ENCODE data around the gene SMIM9. TPM values are rescaled to one million over a fixed set of nuclear protein-coding genes. Genes with fewer than 3 reads are reported as not detected.
"Not testable (repeated sequence)": the region's sequence is repeated elsewhere in the genome, so short reads cannot be mapped to it uniquely, and the experiment has no call there.

The SMIM9 gene
- polyA plus RNA-seq, 1 experiment = not detected

DNA sequence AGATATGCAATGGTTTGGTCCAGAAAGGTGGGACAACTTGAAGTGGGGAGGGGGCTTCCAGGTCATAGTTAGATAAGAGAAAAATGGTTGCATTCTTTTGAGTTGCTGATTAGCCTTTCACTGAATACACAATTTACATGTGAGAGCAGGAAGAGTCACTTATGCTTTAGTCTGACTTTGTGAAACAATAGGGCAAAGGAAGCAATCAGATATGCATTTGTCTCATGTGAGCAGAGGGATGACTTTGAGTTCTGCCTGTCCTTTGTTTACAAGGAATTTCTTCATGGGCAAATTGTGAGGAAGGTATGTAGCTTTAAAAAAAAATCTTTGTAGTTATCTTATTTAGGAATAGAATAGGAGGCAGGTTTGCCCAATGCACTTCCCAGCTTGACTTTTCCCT is 12.9 kb downstream of the SMIM9 start:
- Histone ChIP-seq H3K4me3 (ENCODE audit: low read depth, low read length) (no peak overlapping the region), H3K27me3 (ENCODE audit: control insufficient read depth, insufficient read depth, low read length) (no peaks in the 10 kb centered on the region), H3K27ac (ENCODE audit: low read depth, low read length) (no peak overlapping the region), H3K9me3 (ENCODE audit: control insufficient read depth, insufficient read depth, low read length) (peaks cover 3% of the 10 kb centered on the region; the same call in 1 of the 2 replicates)
- DNase-seq (ENCODE audit: low read depth, low spot score) = no peak
- TF ChIP-seq, protein P1, sequence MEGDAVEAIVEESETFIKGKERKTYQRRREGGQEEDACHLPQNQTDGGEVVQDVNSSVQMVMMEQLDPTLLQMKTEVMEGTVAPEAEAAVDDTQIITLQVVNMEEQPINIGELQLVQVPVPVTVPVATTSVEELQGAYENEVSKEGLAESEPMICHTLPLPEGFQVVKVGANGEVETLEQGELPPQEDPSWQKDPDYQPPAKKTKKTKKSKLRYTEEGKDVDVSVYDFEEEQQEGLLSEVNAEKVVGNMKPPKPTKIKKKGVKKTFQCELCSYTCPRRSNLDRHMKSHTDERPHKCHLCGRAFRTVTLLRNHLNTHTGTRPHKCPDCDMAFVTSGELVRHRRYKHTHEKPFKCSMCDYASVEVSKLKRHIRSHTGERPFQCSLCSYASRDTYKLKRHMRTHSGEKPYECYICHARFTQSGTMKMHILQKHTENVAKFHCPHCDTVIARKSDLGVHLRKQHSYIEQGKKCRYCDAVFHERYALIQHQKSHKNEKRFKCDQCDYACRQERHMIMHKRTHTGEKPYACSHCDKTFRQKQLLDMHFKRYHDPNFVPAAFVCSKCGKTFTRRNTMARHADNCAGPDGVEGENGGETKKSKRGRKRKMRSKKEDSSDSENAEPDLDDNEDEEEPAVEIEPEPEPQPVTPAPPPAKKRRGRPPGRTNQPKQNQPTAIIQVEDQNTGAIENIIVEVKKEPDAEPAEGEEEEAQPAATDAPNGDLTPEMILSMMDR (IDR thresholded peaks at IDR 0.05; ENCODE audit: low read depth, low read length) = no peak
- CTCF ChIA-PET = no interaction called here
- POLR2A ChIA-PET = no interaction called here

DNA sequence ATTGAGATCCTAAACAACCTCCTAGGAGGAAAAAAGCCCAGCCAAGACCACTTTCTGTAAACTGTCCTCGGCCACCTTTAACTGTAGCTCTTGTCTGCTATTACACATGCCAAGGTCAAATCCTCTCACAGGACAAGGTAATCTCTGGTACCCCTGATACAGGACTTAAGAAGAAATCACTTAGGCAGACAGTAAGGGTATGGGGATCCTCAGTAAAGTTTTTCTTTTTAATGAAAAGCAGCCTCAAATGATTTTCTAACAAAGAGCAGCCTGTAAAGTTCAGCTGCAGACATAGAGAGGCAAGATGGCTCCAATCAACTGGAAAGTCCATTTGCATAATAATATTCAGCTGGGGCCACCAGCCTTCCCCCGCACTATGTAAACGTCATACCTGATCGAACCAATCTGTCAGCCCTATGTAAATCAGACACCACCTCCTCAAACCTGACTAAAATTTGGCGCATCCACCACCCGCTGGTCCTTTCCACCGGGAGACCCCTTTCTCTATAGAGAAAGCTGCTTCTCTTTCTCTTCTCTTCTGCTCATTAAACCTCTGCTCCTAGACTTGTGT is 14.6 kb downstream of the SMIM9 start:
- CTCF ChIA-PET = no interaction called here
- DNase-seq (ENCODE audit: low read depth, low spot score) = no peak
- H3K27me3 ChIP-seq (ENCODE audit: control insufficient read depth, insufficient read depth, low read length) = no peaks in the 10 kb centered on the region
- TF ChIP-seq, protein P1 (IDR thresholded peaks at IDR 0.05; ENCODE audit: low read depth, low read length) = no peak
- no peak overlapping the region for H3K27ac ChIP-seq (ENCODE audit: low read depth, low read length)
- POLR2A ChIA-PET = interaction anchor here (0.7 kb wide), 1 partner anchor 33 kb away, joined by 3 read pairs; no protein-coding TSS in a partner anchor
- peaks cover 3% of the 10 kb centered on the region; the same call in 1 of the 2 replicates for H3K9me3 ChIP-seq (ENCODE audit: control insufficient read depth, insufficient read depth, low read length)
- H3K4me3 ChIP-seq (ENCODE audit: low read depth, low read length) = no peak overlapping the region

DNA sequence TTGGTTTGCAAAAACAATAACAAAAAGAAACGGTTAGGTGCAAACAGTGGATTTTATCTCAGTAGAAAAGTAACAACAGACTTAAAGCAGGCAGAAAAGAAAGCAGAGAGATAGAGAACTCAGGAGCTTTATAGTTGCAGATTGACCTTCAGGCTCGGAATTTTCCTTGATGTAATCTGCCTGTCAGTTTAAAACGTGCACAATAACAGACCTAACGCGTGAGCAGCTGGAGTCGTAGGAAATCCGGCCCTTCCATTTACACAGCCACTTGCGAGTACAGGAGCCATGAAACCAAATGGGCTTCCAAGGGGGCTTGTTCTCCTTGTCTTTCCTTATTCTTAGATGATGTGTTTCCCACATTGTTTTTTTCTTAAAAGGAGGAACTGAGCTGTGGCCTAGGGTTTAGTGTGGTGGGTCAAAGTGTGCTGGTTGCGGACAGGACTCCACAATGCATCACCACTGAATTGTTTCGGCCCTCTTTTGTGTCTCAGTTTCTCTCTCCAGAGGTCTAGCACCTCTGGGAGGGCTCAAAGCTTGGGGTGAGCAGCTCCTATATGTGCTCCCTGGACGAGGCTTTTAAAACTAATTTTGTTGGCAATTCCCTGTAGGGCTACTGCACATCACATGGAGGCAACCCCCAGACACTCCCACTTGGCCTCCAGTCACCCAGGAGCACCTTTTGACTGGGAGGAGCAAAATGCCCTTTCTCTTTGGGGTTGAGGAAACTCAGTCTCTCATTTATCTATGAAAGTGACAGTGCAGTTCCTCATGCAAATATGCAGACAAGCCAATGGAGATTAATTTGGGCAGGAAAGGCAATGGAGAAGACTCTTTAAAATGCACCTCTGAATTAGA is 15.3 kb downstream of the SMIM9 start:
- Histone ChIP-seq H3K27ac (ENCODE audit: low read depth, low read length) (no peak overlapping the region), H3K9me3 (ENCODE audit: control insufficient read depth, insufficient read depth, low read length) (peaks cover 3% of the 10 kb centered on the region; the same call in 1 of the 2 replicates), H3K27me3 (ENCODE audit: control insufficient read depth, insufficient read depth, low read length) (no peaks in the 10 kb centered on the region), H3K4me3 (ENCODE audit: low read depth, low read length) (no peak overlapping the region)
- POLR2A ChIA-PET = interaction anchor here (0.7 kb wide), 1 partner anchor 32 kb away, joined by 3 read pairs; no protein-coding TSS in a partner anchor
- TF ChIP-seq, protein P1 (IDR thresholded peaks at IDR 0.05; ENCODE audit: low read depth, low read length) = no peak
- no peak for DNase-seq (ENCODE audit: low read depth, low spot score)
- CTCF ChIA-PET = interaction anchor here (0.7 kb wide), 1 partner anchor 580 kb away, joined by 3 read pairs; no protein-coding TSS in a partner anchor

DNA sequence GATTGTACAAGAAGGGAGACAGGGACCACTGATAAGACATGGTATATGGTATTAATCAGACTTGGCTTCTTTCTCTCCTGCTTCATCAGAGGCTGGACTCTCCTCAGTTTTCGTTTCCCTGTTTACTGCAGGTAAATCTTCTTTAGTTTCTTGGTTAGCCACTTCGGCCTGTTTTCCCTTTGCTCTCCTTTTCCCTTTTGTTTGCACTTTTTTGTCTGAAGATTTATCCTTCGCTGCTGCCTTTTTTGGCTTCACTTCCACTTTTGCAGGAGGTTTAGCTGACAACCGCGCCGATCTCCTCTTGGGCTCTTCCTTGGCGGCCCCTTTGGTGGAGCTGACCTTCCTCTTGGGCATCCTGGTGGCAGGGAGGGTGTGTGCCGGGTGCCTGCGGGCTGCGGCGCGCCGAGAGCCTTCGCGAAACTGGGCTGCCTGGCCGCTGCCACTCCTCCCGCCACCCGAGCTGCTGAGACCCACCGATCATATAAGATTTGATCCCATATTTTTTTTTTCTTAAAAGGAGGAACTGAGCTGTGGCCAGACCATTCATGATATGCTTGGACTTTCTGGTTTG is 17.3 kb downstream of the SMIM9 start:
- H3K4me3 ChIP-seq (ENCODE audit: low read depth, low read length); CTCF ChIA-PET; POLR2A ChIA-PET; DNase-seq (ENCODE audit: low read depth, low spot score); H3K27me3 ChIP-seq (ENCODE audit: control insufficient read depth, insufficient read depth, low read length); H3K27ac ChIP-seq (ENCODE audit: low read depth, low read length); H3K9me3 ChIP-seq (ENCODE audit: control insufficient read depth, insufficient read depth, low read length): not testable (repeated sequence)

DNA sequence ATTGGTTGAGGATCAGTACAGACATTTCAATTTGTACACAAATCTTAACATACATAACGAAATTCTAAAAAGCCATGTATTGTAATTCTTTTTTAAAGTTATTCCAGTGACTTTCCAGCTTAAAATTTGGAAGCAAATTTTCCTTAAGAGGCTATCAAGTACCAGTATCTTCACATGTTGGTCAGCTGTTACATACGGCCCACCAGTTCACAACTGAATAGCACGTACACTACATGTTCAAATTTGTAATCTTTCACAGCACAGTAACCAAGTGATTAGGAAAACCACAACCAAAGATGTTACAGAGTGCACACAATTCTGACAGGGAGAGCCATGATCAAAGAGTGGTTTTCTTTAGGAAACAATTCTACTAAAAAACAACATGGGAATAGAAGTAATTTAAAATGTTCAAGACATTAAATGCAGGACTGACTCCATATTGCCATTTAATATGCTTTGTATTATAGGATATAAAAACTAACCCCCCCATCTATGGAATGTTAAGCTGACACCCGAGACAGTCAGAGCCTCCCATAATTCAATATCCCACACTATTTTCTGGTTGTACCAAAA is 18.1 kb downstream of the SMIM9 start:
- H3K4me3 ChIP-seq (ENCODE audit: low read depth, low read length); POLR2A ChIA-PET; H3K9me3 ChIP-seq (ENCODE audit: control insufficient read depth, insufficient read depth, low read length); CTCF ChIA-PET; H3K27ac ChIP-seq (ENCODE audit: low read depth, low read length); DNase-seq (ENCODE audit: low read depth, low spot score); H3K27me3 ChIP-seq (ENCODE audit: control insufficient read depth, insufficient read depth, low read length): not testable (repeated sequence)
